Breast epithelium (tissue), 3 donors: ENCODE measurements around the gene WFIKKN1.

Experiments
- CTCF ChIP-seq, 3 donors: fragments of 450-650 bp; IDR thresholded peaks; one replicate each; pipeline ENCODE4 v1.5.1; 2016 to 2017; ENCODE audit warnings: antibody characterized with exemption in 3 of 3, mild to moderate bottlenecking in 3 of 3, moderate library complexity in 3 of 3
- POLR2A ChIP-seq: fragments of 450-650 bp; IDR thresholded peaks from one replicate; pipeline ENCODE4 v1.6.1; 2016; ENCODE audit warnings: antibody characterized with exemption, mild to moderate bottlenecking, moderate library complexity
- POLR2AphosphoS5 ChIP-seq, 3 donors: sonication (generic); formaldehyde crosslinking; IDR thresholded peaks; one replicate each; pipeline ENCODE4 v1.6.1; 2017; ENCODE audit warnings: antibody characterized with exemption in 3 of 3

DNA sequence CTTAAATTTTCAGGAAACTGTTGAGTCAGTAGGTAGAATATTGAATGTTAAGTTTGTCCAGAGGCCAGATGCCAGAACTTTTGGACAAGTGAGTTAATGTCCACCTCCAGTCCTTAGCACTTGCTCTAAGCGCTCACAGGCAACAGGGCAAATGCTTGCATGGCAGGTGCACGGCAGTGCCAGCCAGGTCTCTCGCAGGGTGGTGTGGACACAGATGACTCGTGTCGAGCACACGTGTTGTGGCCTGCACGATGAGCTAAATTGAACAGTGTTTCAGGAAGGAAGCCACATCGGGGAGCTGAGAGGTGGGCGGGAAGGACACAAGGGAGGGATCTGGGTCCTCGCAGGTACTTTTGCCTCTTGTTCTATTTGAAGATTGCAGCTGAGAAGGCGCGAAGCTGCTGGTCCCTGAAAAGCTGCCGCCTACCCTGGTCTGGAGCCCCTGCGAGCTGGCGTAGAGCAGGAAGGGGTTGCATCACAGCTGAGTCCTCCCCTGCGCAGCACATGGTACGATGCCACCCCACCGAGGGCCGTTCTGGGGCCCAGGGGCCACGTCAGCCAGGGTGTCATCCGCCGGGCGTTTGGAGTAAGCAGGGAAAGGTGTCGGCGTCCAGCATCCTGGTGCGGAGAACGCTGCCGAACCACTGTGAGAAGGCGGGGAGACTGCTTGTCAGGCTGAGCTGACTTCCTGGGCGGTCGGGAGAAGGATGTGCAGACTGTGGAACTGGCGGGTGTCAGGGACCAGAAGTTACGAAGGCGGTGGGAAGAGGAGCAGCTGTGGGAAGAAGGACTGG, 34.6 kb upstream of the WFIKKN1 start:
- TF ChIP-seq CTCF (IDR thresholded peaks at IDR 0.05) (no peak), POLR2AphosphoS5 (IDR thresholded peaks at IDR 0.05) (no peak), POLR2A (no peak)
